ENCODE results near the gene CRACR2B. TPM values are rescaled to one million over a fixed set of nuclear protein-coding genes. Genes with fewer than 3 reads are reported as not detected.

The CRACR2B gene
- total RNA-seq, 1 donor from 2014 or later: 50.9 TPM

DNA sequence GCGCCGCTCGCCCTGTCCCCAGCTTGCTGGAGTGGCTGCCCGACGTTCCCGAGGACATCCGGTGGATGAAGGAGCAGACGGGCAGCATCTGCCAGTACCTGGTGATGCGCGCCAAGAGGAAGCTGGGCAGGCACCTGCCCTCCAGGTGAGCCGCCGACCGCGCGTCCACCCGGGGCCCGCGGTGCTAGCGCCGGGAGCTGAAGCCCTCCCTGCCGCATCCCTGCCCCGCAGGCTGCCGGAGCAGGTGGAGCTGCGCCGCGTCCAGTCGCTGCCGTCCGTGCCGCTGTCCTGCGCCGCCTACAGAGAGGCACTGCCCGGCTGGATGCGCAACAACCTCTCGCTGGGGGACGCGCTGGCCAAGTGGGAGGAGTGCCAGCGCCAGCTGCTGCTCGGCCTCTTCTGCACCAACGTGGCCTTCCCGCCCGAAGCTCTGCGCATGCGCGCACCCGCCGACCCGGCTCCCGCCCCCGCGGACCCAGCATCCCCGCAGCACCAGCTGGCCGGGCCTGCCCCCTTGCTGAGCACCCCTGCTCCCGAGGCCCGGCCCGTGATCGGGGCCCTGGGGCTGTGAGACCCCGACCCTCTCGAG lies 3.3 kb upstream of the CRACR2B start:
- no peak overlapping the region for H3K27ac Mint-ChIP-seq
- TF ChIP-seq, protein P1, sequence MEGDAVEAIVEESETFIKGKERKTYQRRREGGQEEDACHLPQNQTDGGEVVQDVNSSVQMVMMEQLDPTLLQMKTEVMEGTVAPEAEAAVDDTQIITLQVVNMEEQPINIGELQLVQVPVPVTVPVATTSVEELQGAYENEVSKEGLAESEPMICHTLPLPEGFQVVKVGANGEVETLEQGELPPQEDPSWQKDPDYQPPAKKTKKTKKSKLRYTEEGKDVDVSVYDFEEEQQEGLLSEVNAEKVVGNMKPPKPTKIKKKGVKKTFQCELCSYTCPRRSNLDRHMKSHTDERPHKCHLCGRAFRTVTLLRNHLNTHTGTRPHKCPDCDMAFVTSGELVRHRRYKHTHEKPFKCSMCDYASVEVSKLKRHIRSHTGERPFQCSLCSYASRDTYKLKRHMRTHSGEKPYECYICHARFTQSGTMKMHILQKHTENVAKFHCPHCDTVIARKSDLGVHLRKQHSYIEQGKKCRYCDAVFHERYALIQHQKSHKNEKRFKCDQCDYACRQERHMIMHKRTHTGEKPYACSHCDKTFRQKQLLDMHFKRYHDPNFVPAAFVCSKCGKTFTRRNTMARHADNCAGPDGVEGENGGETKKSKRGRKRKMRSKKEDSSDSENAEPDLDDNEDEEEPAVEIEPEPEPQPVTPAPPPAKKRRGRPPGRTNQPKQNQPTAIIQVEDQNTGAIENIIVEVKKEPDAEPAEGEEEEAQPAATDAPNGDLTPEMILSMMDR (IDR thresholded peaks at IDR 0.05; ENCODE audit: unreplicated experiment): no peak
- H3K27me3 Mint-ChIP-seq: peaks cover 19% of the 10 kb centered on the region
- peaks cover 10% of the 10 kb centered on the region for H3K4me1 Mint-ChIP-seq (ENCODE audit: low read depth)
- H3K4me3 Mint-ChIP-seq (ENCODE audit: low read depth): no peak overlapping the region
- no peak for DNase-seq (ENCODE audit: low spot score, unreplicated experiment)
- peaks cover 2% of the 10 kb centered on the region for H3K36me3 Mint-ChIP-seq (ENCODE audit: insufficient read depth)
- no peaks in the 10 kb centered on the region for H3K9me3 Mint-ChIP-seq (ENCODE audit: low read depth)

DNA sequence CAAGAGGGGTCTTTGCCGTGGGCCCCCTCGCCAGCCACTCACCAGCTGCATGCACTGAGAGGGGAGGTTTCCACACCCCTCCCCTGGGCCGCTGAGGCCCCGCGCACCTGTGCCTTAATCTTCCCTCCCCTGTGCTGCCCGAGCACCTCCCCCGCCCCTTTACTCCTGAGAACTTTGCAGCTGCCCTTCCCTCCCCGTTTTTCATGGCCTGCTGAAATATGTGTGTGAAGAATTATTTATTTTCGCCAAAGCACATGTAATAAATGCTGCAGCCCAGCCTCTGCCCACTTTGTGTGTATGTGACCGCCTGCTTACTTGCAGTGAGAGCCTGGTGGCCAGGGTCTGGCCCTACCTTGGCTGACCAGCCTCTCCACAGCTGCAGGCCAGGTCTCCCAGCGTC lies 2.8 kb upstream of the CRACR2B start:
- H3K4me1 Mint-ChIP-seq (ENCODE audit: low read depth): peaks cover 10% of the 10 kb centered on the region
- TF ChIP-seq, protein P1 (IDR thresholded peaks at IDR 0.05; ENCODE audit: unreplicated experiment): no peak
- peaks cover 22% of the 10 kb centered on the region for H3K27me3 Mint-ChIP-seq
- no peaks in the 10 kb centered on the region for H3K9me3 Mint-ChIP-seq (ENCODE audit: low read depth)
- no peak overlapping the region for H3K4me3 Mint-ChIP-seq (ENCODE audit: low read depth)
- H3K36me3 Mint-ChIP-seq (ENCODE audit: insufficient read depth): peaks cover 2% of the 10 kb centered on the region
- DNase-seq (ENCODE audit: low spot score, unreplicated experiment): no peak
- H3K27ac Mint-ChIP-seq: no peak overlapping the region

DNA sequence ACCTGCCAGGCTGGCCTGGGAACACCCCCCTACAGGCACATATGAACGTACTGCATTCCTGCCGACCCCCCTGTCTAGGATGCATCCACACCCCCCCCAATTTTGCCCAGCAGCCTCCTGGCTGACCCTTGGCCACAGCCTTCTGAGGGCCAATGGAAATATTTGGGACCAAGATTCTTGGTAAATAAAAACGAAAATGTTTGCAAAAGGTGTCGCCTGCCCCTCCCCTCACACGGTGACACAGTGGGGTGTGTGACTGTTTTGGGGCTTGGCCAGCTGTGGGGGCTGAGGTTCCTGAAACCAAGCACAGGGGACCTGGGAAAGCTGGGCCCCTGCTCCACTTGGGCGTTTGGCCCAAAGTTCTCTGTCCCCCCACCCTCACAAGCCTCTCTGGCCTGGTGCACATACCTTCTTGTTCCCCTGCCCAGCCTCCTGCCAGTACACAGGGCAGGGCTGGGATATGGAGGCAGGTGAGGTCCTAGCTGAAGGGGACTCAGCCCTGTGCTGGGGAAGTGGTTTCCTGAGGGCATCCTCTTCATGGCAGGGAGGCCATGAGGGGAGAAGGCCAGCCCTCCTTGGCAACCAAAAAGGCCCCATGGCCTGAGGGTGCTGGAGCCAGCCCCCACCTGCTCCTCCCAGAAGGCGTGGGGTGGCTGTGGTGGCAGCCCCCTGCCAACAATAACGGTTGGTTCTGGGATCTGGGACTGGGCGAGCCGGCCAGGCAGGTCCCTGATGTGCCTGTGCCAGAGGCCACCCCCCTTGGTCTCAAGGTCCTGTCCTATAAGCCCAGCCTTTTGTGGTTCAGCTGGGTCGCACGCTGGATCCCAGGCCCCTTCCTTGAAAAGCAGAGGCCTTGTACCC lies 2.1 kb upstream of the CRACR2B start:
- TF ChIP-seq, protein P1 (IDR thresholded peaks at IDR 0.05; ENCODE audit: unreplicated experiment): no peak
- H3K36me3 Mint-ChIP-seq (ENCODE audit: insufficient read depth): peaks cover 2% of the 10 kb centered on the region
- H3K4me1 Mint-ChIP-seq (ENCODE audit: low read depth): peaks cover 10% of the 10 kb centered on the region
- peaks cover 22% of the 10 kb centered on the region for H3K27me3 Mint-ChIP-seq
- H3K4me3 Mint-ChIP-seq (ENCODE audit: low read depth): no peak overlapping the region
- no peak for DNase-seq (ENCODE audit: low spot score, unreplicated experiment)
- no peak overlapping the region for H3K27ac Mint-ChIP-seq
- no peaks in the 10 kb centered on the region for H3K9me3 Mint-ChIP-seq (ENCODE audit: low read depth)

DNA sequence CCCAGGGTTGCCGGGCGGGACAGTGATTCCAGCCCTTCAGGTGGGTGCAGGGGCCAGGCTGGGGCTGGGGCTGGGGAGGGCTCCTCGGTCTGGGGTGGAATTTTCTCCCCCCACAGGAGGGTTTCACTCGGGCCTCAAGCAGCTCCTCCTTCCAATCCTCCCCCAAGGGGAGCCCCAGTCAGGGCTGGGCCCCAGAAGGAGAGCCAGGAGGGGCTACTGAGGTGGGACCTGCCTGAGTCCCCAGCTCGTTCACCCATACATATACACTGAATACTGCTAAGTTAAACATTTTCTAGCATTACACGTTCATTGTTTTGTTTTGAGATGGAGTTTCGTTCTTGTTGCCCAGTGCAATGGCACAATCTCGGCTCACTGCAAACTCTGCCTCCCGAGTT lies 1.5 kb upstream of the CRACR2B start:
- Mint-ChIP-seq H3K27me3 (peaks cover 24% of the 10 kb centered on the region), H3K9me3 (ENCODE audit: low read depth) (no peaks in the 10 kb centered on the region), H3K4me1 (ENCODE audit: low read depth) (peaks cover 8% of the 10 kb centered on the region), H3K27ac (no peak overlapping the region), H3K36me3 (ENCODE audit: insufficient read depth) (peaks cover 2% of the 10 kb centered on the region), H3K4me3 (ENCODE audit: low read depth) (peak overlapping the region; percentile 73)
- TF ChIP-seq, protein P1 (IDR thresholded peaks at IDR 0.05; ENCODE audit: unreplicated experiment): no peak
- no peak for DNase-seq (ENCODE audit: low spot score, unreplicated experiment)

DNA sequence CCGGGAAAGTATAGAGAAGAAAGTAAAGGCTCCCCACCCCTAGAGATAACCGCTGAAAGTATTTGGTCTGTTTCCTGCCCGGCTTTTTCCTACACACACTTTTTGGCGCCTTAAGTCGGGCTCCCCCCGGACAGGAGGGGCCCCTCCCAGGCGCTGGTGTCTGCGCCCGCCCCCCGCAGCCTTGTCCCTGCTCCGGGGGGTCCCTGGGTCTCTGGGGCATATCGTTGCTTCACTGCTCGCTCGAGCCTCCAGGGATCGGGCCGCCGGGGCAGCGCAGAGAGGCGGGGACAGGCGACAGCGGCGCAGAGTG lies 928 bp upstream of the CRACR2B start:
- H3K4me3 Mint-ChIP-seq (ENCODE audit: low read depth): peak overlapping the region; percentile 73
- H3K36me3 Mint-ChIP-seq (ENCODE audit: insufficient read depth): peaks cover 2% of the 10 kb centered on the region
- no peak for DNase-seq (ENCODE audit: low spot score, unreplicated experiment)
- peaks cover 8% of the 10 kb centered on the region for H3K4me1 Mint-ChIP-seq (ENCODE audit: low read depth)
- no peaks in the 10 kb centered on the region for H3K9me3 Mint-ChIP-seq (ENCODE audit: low read depth)
- H3K27me3 Mint-ChIP-seq: peaks cover 30% of the 10 kb centered on the region
- TF ChIP-seq, protein P1 (IDR thresholded peaks at IDR 0.05; ENCODE audit: unreplicated experiment): no peak
- H3K27ac Mint-ChIP-seq: no peak overlapping the region

Data from progenitor cell of endocrine pancreas (in vitro differentiated cells).